ENCODE measurements around the gene TTBK2.

Gene TTBK2

GRCh38 chr15:42854576-42854975 lies 66.0 kb downstream of the TTBK2 start:
- Histone ChIP-seq H2AFZ (ENCODE audit: low read depth, low read length) (no peak overlapping the region), H4K8ac (ENCODE audit: low read length) (no peak overlapping the region), H3K9me3 (ENCODE audit: control insufficient read depth, low read length) (no peaks in the 10 kb centered on the region), H4K91ac (ENCODE audit: low read length) (no peak overlapping the region), H2BK5ac (ENCODE audit: low read depth, low read length, poor library complexity, severe bottlenecking) (no peak overlapping the region), H3K4ac (ENCODE audit: low read depth in 1 of 2, low read length in 2 of 2) (no peak overlapping the region), H3K23ac (ENCODE audit: low read length in 2 of 2) (no peak overlapping the region), H3K27ac (ENCODE audit: low read length, poor library complexity, severe bottlenecking) (no peak overlapping the region), H3K79me1 (replicated peaks; ENCODE audit: low read length, poor library complexity, severe bottlenecking) (peaks cover 16% of the 10 kb centered on the region), H2AK5ac (ENCODE audit: low read length, severe bottlenecking) (no peak overlapping the region), H3K14ac (ENCODE audit: low read length in 2 of 2) (no peak overlapping the region), H3K4me1 (ENCODE audit: control insufficient read depth, insufficient read depth, low read depth, low read length) (no peaks in the 10 kb centered on the region), H3K36me3 (ENCODE audit: control insufficient read depth in 1 of 2, insufficient read depth in 2 of 2, low read depth in 1 of 2, low read length in 2 of 2) (peaks cover 0 to 7% of the 10 kb centered on the region in 2 experiments), H3K27me3 (ENCODE audit: control insufficient read depth in 1 of 2, insufficient read depth in 1 of 2, low read length in 2 of 2) (no peaks in the 10 kb centered on the region), H2BK12ac (ENCODE audit: low read length in 2 of 2) (no peak overlapping the region), H2BK15ac (ENCODE audit: low read depth, poor library complexity, severe bottlenecking) (no peak overlapping the region), H3K4me3 (ENCODE audit: insufficient read depth in 1 of 2, low read depth in 1 of 2, low read length in 2 of 2) (no peak overlapping the region), H2BK120ac (ENCODE audit: low read depth, low read length) (no peak overlapping the region), H3K4me2 (ENCODE audit: low read length, poor library complexity, severe bottlenecking) (no peak overlapping the region), H3K18ac (ENCODE audit: low read depth in 1 of 2, low read length in 2 of 2) (no peak overlapping the region), H3K9ac (ENCODE audit: low read length) (no peak overlapping the region)
- WGBS = 100% methylated on average over 2 of the region's 3 CpGs
- no peak for DNase-seq

GRCh38 chr15:42849836-42850235 lies 70.7 kb downstream of the TTBK2 start:
- no peaks in the 10 kb centered on the region for H3K9me3 ChIP-seq (ENCODE audit: control insufficient read depth, low read length)
- no peak overlapping the region for H3K27ac ChIP-seq (ENCODE audit: low read length, poor library complexity, severe bottlenecking)
- no peaks in the 10 kb centered on the region for H3K4me1 ChIP-seq (ENCODE audit: control insufficient read depth, insufficient read depth, low read depth, low read length)
- no peak overlapping the region for H3K14ac ChIP-seq (ENCODE audit: low read length in 2 of 2)
- no peak overlapping the region for H4K91ac ChIP-seq (ENCODE audit: low read length)
- no peak overlapping the region for H3K18ac ChIP-seq (ENCODE audit: low read depth in 1 of 2, low read length in 2 of 2)
- H3K4me2 ChIP-seq (ENCODE audit: low read length, poor library complexity, severe bottlenecking) = no peak overlapping the region
- H2BK120ac ChIP-seq (ENCODE audit: low read depth, low read length) = no peak overlapping the region
- DNase-seq = no peak
- H3K79me1 ChIP-seq (replicated peaks; ENCODE audit: low read length, poor library complexity, severe bottlenecking) = peaks cover 2% of the 10 kb centered on the region
- H2AFZ ChIP-seq (ENCODE audit: low read depth, low read length) = no peak overlapping the region
- peaks cover 0 to 7% of the 10 kb centered on the region in 2 experiments for H3K36me3 ChIP-seq (ENCODE audit: control insufficient read depth in 1 of 2, insufficient read depth in 2 of 2, low read depth in 1 of 2, low read length in 2 of 2)
- H3K9ac ChIP-seq (ENCODE audit: low read length) = no peak overlapping the region
- no peaks in the 10 kb centered on the region for H3K27me3 ChIP-seq (ENCODE audit: control insufficient read depth in 1 of 2, insufficient read depth in 1 of 2, low read length in 2 of 2)
- no peak overlapping the region for H2BK5ac ChIP-seq (ENCODE audit: low read depth, low read length, poor library complexity, severe bottlenecking)
- WGBS = 90% methylated on average over 2 of the region's 2 CpGs
- no peak overlapping the region for H3K23ac ChIP-seq (ENCODE audit: low read length in 2 of 2)
- H2BK12ac ChIP-seq (ENCODE audit: low read length in 2 of 2) = no peak overlapping the region
- no peak overlapping the region for H3K4ac ChIP-seq (ENCODE audit: low read depth in 1 of 2, low read length in 2 of 2)
- no peak overlapping the region for H4K8ac ChIP-seq (ENCODE audit: low read length)
- no peak overlapping the region for H2AK5ac ChIP-seq (ENCODE audit: low read length, severe bottlenecking)
- H3K4me3 ChIP-seq (ENCODE audit: insufficient read depth in 1 of 2, low read depth in 1 of 2, low read length in 2 of 2) = no peak overlapping the region
- no peak overlapping the region for H2BK15ac ChIP-seq (ENCODE audit: low read depth, poor library complexity, severe bottlenecking)

- no peak overlapping the region for H2BK15ac ChIP-seq (ENCODE audit: low read depth, poor library complexity, severe bottlenecking)
- H3K9me3 ChIP-seq (ENCODE audit: control insufficient read depth, low read length) = peaks cover 8% of the 10 kb centered on the region
- no peak overlapping the region for H2AFZ ChIP-seq (ENCODE audit: low read depth, low read length)
- H2BK5ac ChIP-seq (ENCODE audit: low read depth, low read length, poor library complexity, severe bottlenecking) = no peak overlapping the region
- H3K36me3 ChIP-seq (ENCODE audit: control insufficient read depth in 1 of 2, insufficient read depth in 2 of 2, low read depth in 1 of 2, low read length in 2 of 2) = peaks cover 0 to 5% of the 10 kb centered on the region in 2 experiments
- peaks cover 4% of the 10 kb centered on the region for H3K79me1 ChIP-seq (replicated peaks; ENCODE audit: low read length, poor library complexity, severe bottlenecking)
- H2BK120ac ChIP-seq (ENCODE audit: low read depth, low read length) = no peak overlapping the region
- H3K9ac ChIP-seq (ENCODE audit: low read length) = no peak overlapping the region
- no peak overlapping the region for H3K4me3 ChIP-seq (ENCODE audit: insufficient read depth in 1 of 2, low read depth in 1 of 2, low read length in 2 of 2)
- no peak overlapping the region for H3K4ac ChIP-seq (ENCODE audit: low read depth in 1 of 2, low read length in 2 of 2)
- no peak overlapping the region for H2AK5ac ChIP-seq (ENCODE audit: low read length, severe bottlenecking)
- DNase-seq = no peak
- H3K27ac ChIP-seq (ENCODE audit: low read length, poor library complexity, severe bottlenecking) = no peak overlapping the region
- no peak overlapping the region for H4K8ac ChIP-seq (ENCODE audit: low read length)
- H3K23ac ChIP-seq (ENCODE audit: low read length in 2 of 2) = no peak overlapping the region
- H3K18ac ChIP-seq (ENCODE audit: low read depth in 1 of 2, low read length in 2 of 2) = no peak overlapping the region
- no peaks in the 10 kb centered on the region for H3K4me1 ChIP-seq (ENCODE audit: control insufficient read depth, insufficient read depth, low read depth, low read length)
- no peaks in the 10 kb centered on the region for H3K27me3 ChIP-seq (ENCODE audit: control insufficient read depth in 1 of 2, insufficient read depth in 1 of 2, low read length in 2 of 2)
- H3K4me2 ChIP-seq (ENCODE audit: low read length, poor library complexity, severe bottlenecking) = no peak overlapping the region
- H4K91ac ChIP-seq (ENCODE audit: low read length) = no peak overlapping the region
- H2BK12ac ChIP-seq (ENCODE audit: low read length in 2 of 2) = no peak overlapping the region
- H3K14ac ChIP-seq (ENCODE audit: low read length in 2 of 2) = no peak overlapping the region
Measured at GRCh38 chr15:42848846-42849245, 71.7 kb downstream of the TTBK2 start.

GRCh38 chr15:42846647-42847046 lies 73.9 kb downstream of the TTBK2 start:
- Histone ChIP-seq H3K4me2 (ENCODE audit: low read length, poor library complexity, severe bottlenecking) (no peak overlapping the region), H3K27ac (ENCODE audit: low read length, poor library complexity, severe bottlenecking) (no peak overlapping the region), H3K23ac (ENCODE audit: low read length in 2 of 2) (no peak overlapping the region), H4K8ac (ENCODE audit: low read length) (no peak overlapping the region), H2BK15ac (ENCODE audit: low read depth, poor library complexity, severe bottlenecking) (no peak overlapping the region), H2BK120ac (ENCODE audit: low read depth, low read length) (no peak overlapping the region), H4K91ac (ENCODE audit: low read length) (no peak overlapping the region), H3K14ac (ENCODE audit: low read length in 2 of 2) (no peak overlapping the region), H3K27me3 (ENCODE audit: control insufficient read depth in 1 of 2, insufficient read depth in 1 of 2, low read length in 2 of 2) (no peaks in the 10 kb centered on the region), H2BK12ac (ENCODE audit: low read length in 2 of 2) (no peak overlapping the region), H3K79me1 (replicated peaks; ENCODE audit: low read length, poor library complexity, severe bottlenecking) (peaks cover 5% of the 10 kb centered on the region), H3K9ac (ENCODE audit: low read length) (no peak overlapping the region), H2AK5ac (ENCODE audit: low read length, severe bottlenecking) (no peak overlapping the region), H2AFZ (ENCODE audit: low read depth, low read length) (no peak overlapping the region), H3K4me3 (ENCODE audit: insufficient read depth in 1 of 2, low read depth in 1 of 2, low read length in 2 of 2) (no peak overlapping the region), H3K4ac (ENCODE audit: low read depth in 1 of 2, low read length in 2 of 2) (no peak overlapping the region), H2BK5ac (ENCODE audit: low read depth, low read length, poor library complexity, severe bottlenecking) (no peak overlapping the region), H3K9me3 (ENCODE audit: control insufficient read depth, low read length) (peaks cover 11% of the 10 kb centered on the region), H3K18ac (ENCODE audit: low read depth in 1 of 2, low read length in 2 of 2) (no peak overlapping the region), H3K36me3 (ENCODE audit: control insufficient read depth in 1 of 2, insufficient read depth in 2 of 2, low read depth in 1 of 2, low read length in 2 of 2) (peaks cover 0 to 4% of the 10 kb centered on the region in 2 experiments), H3K4me1 (ENCODE audit: control insufficient read depth, insufficient read depth, low read depth, low read length) (no peaks in the 10 kb centered on the region)
- 75% methylated on average over 1 of the region's 1 CpG for WGBS
- no peak for DNase-seq

All from mesenchymal stem cell (in vitro differentiated cells and primary cell).